VCaP (cell line): Measurements from ENCODE around the gene ARMH1.

Experiments
- H3K27ac ChIP-seq: fragments of 450-650 bp; 2 replicates; pipeline ENCODE4 v1.5.1; 2017
- TF ChIP-seq, protein P1 (sequence below): fragments of 450-650 bp; conservative IDR thresholded peaks from 2 replicates; pipeline ENCODE4 v1.5.1; 2017; ENCODE audit warnings: mild to moderate bottlenecking, moderate library complexity

Gene ARMH1

GRCh38 chr1:44714944-44715571 lies 40.5 kb downstream of the ARMH1 start:
- TF ChIP-seq, protein P1, sequence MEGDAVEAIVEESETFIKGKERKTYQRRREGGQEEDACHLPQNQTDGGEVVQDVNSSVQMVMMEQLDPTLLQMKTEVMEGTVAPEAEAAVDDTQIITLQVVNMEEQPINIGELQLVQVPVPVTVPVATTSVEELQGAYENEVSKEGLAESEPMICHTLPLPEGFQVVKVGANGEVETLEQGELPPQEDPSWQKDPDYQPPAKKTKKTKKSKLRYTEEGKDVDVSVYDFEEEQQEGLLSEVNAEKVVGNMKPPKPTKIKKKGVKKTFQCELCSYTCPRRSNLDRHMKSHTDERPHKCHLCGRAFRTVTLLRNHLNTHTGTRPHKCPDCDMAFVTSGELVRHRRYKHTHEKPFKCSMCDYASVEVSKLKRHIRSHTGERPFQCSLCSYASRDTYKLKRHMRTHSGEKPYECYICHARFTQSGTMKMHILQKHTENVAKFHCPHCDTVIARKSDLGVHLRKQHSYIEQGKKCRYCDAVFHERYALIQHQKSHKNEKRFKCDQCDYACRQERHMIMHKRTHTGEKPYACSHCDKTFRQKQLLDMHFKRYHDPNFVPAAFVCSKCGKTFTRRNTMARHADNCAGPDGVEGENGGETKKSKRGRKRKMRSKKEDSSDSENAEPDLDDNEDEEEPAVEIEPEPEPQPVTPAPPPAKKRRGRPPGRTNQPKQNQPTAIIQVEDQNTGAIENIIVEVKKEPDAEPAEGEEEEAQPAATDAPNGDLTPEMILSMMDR: peak; percentile 93
- H3K27ac ChIP-seq: no peak overlapping the region

DNA sequence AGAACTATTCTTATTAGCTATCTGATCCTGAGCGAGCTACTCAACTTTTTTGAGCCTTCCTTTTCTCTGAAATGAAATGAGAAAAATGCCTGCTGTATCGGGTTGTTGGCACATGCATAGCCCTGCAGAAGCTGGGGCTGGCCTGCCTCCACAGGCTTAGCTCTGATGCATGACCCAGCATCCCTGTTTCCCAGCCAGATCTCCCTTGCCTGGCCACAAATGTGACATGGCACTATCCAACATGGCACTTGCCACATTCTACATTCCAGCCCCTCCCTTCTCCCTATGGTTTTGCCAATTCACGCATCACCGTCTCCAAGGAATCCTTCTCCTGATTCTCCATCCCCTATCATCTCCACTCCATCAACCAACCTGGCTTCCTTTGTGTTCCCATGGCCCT lies 42.6 kb downstream of the ARMH1 start:
- TF ChIP-seq, protein P1: no peak
- H3K27ac ChIP-seq: no peak overlapping the region

DNA sequence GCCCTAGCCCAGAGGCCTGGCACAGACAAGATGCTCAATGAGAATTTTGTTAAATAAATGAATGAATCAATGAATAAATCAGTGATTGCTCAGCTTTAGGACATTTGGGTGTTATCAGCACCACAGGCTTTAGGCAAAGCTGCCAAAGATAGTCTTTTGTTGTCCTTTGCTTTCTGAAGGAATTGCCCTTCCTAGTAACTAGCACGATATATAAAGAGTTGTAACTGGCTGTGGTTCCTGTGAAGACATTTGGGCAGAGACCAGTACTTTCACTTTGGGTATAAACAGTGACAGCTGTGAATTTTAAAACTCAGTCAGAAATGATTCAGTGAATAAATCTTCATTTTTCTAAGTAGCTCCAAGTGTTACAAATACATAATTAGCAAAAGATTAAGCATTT lies 43.1 kb downstream of the ARMH1 start:
- TF ChIP-seq, protein P1: no peak
- no peak overlapping the region for H3K27ac ChIP-seq

DNA sequence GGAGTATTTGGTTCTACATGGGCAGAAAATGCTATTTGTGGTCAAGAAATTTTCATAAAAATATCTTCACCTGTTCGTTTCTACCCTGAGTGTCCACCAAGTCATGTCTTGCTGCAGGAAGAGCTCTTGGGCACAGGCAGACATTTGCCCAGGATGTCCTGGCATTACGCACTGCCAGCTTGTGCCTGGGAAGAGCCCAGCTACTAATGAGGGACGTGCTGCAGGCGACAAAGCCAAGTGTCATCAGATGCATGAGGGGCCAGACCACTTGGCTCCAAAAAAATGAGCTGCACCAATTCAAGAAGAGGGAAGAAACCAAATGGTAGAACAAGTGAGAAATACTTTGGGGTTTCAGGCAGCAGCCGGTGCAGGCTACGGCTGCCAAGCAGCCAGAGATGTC lies 43.6 kb downstream of the ARMH1 start:
- H3K27ac ChIP-seq: no peak overlapping the region
- TF ChIP-seq, protein P1: no peak

GRCh38 chr1:44719318-44719717 lies 44.8 kb downstream of the ARMH1 start:
- TF ChIP-seq, protein P1: no peak
- no peak overlapping the region for H3K27ac ChIP-seq

GRCh38 chr1:44720281-44720680 lies 45.8 kb downstream of the ARMH1 start:
- H3K27ac ChIP-seq: no peak overlapping the region
- TF ChIP-seq, protein P1: no peak

DNA sequence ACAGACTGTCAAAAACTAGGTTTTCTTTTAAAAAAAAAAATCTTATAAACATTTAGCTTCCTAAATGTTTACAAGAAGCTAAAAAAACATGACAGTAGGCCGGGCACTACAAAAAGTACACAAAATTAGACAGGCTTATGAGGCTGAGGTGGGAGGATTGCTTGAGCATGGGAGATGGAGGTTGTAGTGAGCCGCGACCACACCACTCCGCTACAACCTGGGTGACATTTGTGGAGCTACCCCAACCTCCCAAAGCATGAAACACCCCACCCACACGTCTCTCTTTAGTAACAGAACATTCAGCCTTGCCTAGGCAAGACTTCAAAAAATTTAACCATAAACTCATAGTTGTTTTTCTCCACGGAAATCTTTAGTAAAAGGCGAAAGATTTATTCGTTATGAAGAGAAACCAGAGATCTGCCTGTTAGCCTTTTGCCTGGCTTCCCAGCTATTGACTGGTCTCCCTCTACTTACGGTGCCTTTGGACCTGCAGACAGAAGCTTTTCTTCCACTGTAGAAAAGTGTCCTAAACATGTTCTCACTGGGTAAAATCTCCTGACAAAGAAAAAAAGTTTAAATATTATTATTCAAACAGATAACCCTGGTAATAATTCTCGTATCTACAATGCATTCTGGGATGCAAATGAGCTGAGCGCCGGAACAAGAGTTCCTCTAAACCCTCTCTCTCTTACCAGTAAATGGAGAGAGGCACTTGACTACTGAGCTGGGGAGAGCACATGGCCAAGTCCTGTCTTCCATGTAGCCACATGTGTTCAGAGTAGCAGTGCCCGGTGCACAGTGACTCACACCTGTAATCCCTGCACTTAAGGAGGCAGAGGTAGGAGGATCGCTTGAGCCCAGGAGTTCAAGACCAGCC lies 47.2 kb downstream of the ARMH1 start:
- TF ChIP-seq, protein P1: no peak
- no peak overlapping the region for H3K27ac ChIP-seq
